ENCODE results near the gene NAGLU.

The NAGLU gene

DNA sequence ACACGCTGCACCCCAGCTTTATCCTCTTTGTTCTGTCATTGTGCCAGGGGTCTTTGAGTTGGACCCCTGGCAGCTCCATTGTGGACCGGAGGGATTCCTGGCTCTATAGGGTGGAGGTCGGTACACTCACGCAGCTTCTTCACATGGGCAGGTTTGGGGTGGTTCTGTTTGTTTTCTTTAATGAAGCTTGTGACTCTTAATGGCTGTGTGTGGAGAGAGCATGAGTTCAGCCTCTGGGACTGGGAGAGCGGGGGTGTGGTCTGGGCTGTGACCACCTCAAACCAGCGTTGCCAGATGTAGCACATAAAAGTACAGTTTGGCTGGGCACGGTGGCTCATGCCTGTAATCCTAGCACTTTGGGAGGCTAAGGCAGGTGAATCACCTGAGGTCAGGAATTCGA is 21.2 kb upstream of the NAGLU start:
- H3K4me1 ChIP-seq (ENCODE audit: insufficient read depth, low read length) = peaks cover 16% of the 10 kb centered on the region
- H3K36me3 ChIP-seq (ENCODE audit: insufficient read depth, low read length) = no peaks in the 10 kb centered on the region
- no peak overlapping the region for H3K9ac ChIP-seq (ENCODE audit: low read depth, low read length)
- no peaks in the 10 kb centered on the region for H3K9me3 ChIP-seq (ENCODE audit: control insufficient read depth, insufficient read depth, low read length)

- H3K9ac ChIP-seq (ENCODE audit: low read depth, low read length) = no peak overlapping the region
- no peaks in the 10 kb centered on the region for H3K36me3 ChIP-seq (ENCODE audit: insufficient read depth, low read length)
- H3K9me3 ChIP-seq (ENCODE audit: control insufficient read depth, insufficient read depth, low read length) = no peaks in the 10 kb centered on the region
- H3K4me1 ChIP-seq (ENCODE audit: insufficient read depth, low read length) = peaks cover 29% of the 10 kb centered on the region
Observed at GRCh38 chr17:42517516-42517915, 18.5 kb upstream of the NAGLU start.

DNA sequence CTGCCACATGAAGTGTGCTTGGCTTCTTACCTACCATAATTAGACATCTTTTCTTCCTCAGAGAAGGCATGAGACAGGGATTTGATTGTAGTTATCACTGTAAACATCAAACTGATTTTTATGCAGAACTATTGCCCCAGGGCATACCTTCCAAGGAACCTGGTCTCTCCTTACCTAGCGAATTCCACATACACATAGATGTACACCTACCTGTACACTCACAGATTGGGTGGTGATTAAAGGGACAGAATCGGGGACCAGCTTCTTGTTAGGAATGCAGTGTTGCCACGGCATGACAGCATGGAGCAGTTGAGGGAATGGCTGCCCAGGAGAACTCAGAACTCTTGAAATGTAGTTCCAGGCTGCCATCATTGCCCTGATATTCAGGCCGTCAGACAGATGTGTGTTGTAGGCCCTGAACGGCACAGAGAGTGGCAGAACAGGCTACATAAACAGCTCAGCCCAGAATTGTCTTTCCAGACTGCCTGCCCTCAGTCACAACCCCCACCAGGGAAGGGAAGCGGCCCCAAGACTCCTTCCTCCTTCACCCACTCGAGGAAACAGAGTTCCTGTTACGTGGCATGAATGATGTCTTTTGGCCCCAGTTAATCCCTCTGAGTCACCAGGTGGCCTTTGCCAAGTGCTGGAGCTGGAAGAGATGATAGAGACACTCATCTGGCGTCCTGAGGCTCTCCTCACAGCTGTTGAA is 17.8 kb upstream of the NAGLU start:
- H3K9ac ChIP-seq (ENCODE audit: low read depth, low read length) = no peak overlapping the region

GRCh38 chr17:42518755-42519545 is 17.1 kb upstream of the NAGLU start:
- H3K4me1 ChIP-seq (ENCODE audit: insufficient read depth, low read length) = peaks cover 29% of the 10 kb centered on the region
- no peaks in the 10 kb centered on the region for H3K36me3 ChIP-seq (ENCODE audit: insufficient read depth, low read length)
- no peaks in the 10 kb centered on the region for H3K9me3 ChIP-seq (ENCODE audit: control insufficient read depth, insufficient read depth, low read length)
- no peak overlapping the region for H3K9ac ChIP-seq (ENCODE audit: low read depth, low read length)

More for the DNA sequence above, 17.8 kb upstream of the NAGLU start:
- H3K9me3 ChIP-seq (ENCODE audit: control insufficient read depth, insufficient read depth, low read length) = no peaks in the 10 kb centered on the region
- H3K36me3 ChIP-seq (ENCODE audit: insufficient read depth, low read length) = no peaks in the 10 kb centered on the region
- H3K4me1 ChIP-seq (ENCODE audit: insufficient read depth, low read length) = peaks cover 29% of the 10 kb centered on the region

DNA sequence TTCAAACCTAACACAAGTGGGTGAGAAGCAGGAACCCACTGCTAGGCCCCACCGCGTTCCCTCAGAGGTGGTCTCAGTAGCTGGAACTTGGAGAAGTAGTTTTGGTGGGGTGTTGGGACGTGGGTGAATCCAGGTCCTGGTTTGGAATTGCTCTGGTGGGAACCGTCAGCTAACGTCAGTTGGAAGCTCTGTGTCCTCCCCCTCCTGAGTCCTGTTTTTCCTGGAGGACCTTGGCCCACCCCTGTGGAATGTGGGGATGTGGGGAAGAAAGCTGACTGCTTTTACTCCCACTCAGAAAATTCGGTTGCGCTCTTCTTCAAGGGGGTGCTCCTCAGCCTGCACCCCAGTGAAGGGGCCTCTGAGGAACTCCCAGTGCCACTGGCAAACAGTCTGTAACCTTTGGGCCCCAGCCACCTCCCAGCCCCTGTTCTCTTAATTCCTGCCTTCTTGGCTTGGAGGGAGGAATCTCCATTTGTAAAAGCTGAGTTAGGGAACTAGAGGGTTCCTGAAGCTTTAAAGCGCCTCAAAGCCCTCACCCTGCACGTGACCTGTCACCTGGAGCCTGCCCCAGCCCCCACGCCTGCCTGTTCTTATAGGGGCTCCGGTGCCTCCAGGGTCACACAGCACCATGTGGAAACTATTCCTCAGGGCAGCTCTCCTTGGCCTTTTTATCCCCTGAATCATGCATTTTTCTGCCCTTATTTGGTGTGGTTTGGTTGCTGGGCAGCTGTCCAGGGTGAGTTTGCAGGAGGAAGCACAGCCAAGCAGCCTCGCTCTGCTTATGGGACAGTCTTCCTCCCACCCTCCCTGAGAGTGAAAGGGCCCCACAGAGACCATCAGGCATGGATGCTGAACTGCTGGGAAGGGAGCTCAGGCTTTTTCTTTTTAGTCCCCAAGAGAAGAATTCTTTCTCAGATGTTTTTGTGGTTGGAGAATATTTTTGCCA is 16.2 kb upstream of the NAGLU start:
- Histone ChIP-seq H3K9me3 (ENCODE audit: control insufficient read depth, insufficient read depth, low read length) (no peaks in the 10 kb centered on the region), H3K36me3 (ENCODE audit: insufficient read depth, low read length) (no peaks in the 10 kb centered on the region), H3K9ac (ENCODE audit: low read depth, low read length) (peak overlapping the region; percentile 2; the same call in 1 of the 2 replicates), H3K4me1 (ENCODE audit: insufficient read depth, low read length) (peaks cover 29% of the 10 kb centered on the region)

- H3K36me3 ChIP-seq (ENCODE audit: insufficient read depth, low read length) = no peaks in the 10 kb centered on the region
- H3K9me3 ChIP-seq (ENCODE audit: control insufficient read depth, insufficient read depth, low read length) = no peaks in the 10 kb centered on the region
- H3K9ac ChIP-seq (ENCODE audit: low read depth, low read length) = no peak overlapping the region; the same call in 1 of the 2 replicates
- H3K4me1 ChIP-seq (ENCODE audit: insufficient read depth, low read length) = peaks cover 29% of the 10 kb centered on the region
Observed at GRCh38 chr17:42520540-42520951, 15.5 kb upstream of the NAGLU start.

- Histone ChIP-seq H3K36me3 (ENCODE audit: insufficient read depth, low read length) (no peaks in the 10 kb centered on the region), H3K4me1 (ENCODE audit: insufficient read depth, low read length) (peaks cover 29% of the 10 kb centered on the region)
Observed at GRCh38 chr17:42521036-42521435, 15.0 kb upstream of the NAGLU start.

GRCh38 chr17:42521666-42522262 is 14.3 kb upstream of the NAGLU start:
- Histone ChIP-seq H3K9ac (ENCODE audit: low read depth, low read length) (no peak overlapping the region), H3K4me1 (ENCODE audit: insufficient read depth, low read length) (peaks cover 29% of the 10 kb centered on the region)

More at GRCh38 chr17:42521036-42521435, 15.0 kb upstream of the NAGLU start:
- no peaks in the 10 kb centered on the region for H3K9me3 ChIP-seq (ENCODE audit: control insufficient read depth, insufficient read depth, low read length)
- H3K9ac ChIP-seq (ENCODE audit: low read depth, low read length) = no peak overlapping the region

DNA sequence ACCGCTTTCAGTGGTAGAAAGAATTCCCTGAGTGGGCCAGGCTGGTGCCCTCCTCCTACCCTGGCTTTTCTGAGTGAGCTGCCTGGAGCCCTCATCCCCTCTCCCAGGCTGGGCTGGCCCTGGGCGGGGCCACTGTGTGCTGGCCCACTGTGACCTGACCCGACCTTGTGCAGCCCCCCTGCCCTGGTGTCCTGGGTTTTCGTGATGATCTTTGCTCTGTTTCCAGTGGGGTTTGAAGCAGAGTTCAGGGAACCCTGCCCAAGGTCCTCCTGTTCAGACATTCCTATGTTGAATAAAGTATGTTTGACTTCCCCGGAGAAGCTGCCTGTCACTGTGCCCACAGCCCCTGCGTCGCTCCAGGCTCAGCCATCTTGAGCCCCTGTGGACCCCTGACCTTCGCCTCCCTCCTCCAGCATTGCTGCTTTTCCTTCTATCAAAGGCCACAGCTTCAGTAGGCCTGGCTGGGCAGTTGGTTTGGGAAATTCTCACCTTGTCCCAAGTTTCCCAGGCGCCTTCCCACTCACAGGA is 13.7 kb upstream of the NAGLU start:
- Histone ChIP-seq H3K36me3 (ENCODE audit: insufficient read depth, low read length) (no peaks in the 10 kb centered on the region), H3K9me3 (ENCODE audit: control insufficient read depth, insufficient read depth, low read length) (no peaks in the 10 kb centered on the region), H3K4me1 (ENCODE audit: insufficient read depth, low read length) (peaks cover 29% of the 10 kb centered on the region)

More at GRCh38 chr17:42521666-42522262, 14.3 kb upstream of the NAGLU start:
- H3K9me3 ChIP-seq (ENCODE audit: control insufficient read depth, insufficient read depth, low read length) = no peaks in the 10 kb centered on the region
- H3K36me3 ChIP-seq (ENCODE audit: insufficient read depth, low read length) = no peaks in the 10 kb centered on the region

DNA sequence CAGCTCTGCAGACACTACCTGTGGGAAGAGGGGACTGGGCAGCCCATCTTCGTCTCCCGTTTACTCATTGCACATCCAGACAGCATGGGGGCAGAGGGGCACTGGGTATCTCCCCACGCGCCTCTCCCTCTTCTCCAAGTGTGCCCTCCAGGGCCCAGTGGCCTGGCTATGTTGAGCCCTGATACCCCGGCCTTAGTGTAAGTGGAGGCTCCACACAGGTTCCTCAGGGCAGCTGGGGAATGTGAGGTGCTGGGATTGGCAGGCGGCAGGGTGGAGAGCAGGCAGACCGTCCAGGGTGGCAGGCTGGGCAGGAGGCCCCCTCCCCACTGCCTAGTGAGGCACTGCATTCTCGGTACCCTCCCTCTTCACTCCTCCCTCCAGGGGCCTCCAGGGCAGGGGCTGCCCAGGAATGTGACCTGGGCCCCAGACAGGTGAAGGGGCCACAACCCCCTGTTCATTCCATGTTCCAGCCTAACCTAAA is 13.2 kb upstream of the NAGLU start:
- no peaks in the 10 kb centered on the region for H3K9me3 ChIP-seq (ENCODE audit: control insufficient read depth, insufficient read depth, low read length)
- H3K36me3 ChIP-seq (ENCODE audit: insufficient read depth, low read length) = no peaks in the 10 kb centered on the region
- H3K4me1 ChIP-seq (ENCODE audit: insufficient read depth, low read length) = peaks cover 29% of the 10 kb centered on the region
- no peak overlapping the region for H3K9ac ChIP-seq (ENCODE audit: low read depth, low read length)

More for the DNA sequence above, 13.7 kb upstream of the NAGLU start:
- no peak overlapping the region for H3K9ac ChIP-seq (ENCODE audit: low read depth, low read length)

DNA sequence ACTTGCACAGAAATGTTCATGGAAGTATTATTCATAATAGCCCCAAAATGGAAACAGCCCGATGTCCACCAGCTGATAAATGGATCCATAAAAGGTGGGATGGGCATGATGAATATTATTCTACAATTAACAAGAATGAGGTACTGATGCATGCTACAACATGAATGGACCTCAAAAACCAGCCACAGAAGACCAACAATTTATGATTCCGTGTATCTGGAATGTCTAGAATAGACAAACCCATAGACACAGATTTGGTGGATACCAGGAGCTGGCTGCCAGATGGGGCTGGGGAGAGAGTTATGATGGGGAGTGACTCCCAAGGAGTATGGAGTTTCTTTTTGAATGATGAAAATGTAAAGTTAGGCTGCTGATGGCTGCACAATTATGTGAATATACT is 10.8 kb upstream of the NAGLU start:
- Histone ChIP-seq H3K9me3 (ENCODE audit: control insufficient read depth, insufficient read depth, low read length) (no peaks in the 10 kb centered on the region), H3K9ac (ENCODE audit: low read depth, low read length) (no peak overlapping the region), H3K4me1 (ENCODE audit: insufficient read depth, low read length) (peaks cover 14% of the 10 kb centered on the region; the same call in 1 of the 2 replicates), H3K36me3 (ENCODE audit: insufficient read depth, low read length) (no peaks in the 10 kb centered on the region)

DNA sequence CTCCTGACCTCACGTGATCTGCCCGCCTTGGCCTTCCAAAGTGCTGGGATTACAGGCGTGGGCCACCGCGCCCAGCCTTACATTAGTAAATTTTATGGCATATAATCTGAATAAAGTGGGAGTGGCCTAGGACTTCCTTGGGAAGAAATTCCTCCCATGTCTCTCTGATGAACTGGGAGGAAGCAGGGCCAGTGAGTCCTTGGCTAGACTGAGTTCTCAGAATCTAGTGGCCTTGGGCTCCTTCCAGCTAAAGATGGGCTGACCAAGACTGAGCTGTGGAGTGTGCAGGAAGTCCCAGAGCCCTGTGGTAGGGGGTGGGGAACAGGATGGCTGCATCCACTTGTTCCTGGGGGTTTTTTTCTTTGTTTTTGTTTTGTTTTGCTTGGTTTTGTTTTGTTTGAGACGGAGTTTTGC is 10.0 kb upstream of the NAGLU start:
- Histone ChIP-seq H3K9me3 (ENCODE audit: control insufficient read depth, insufficient read depth, low read length) (no peaks in the 10 kb centered on the region), H3K4me1 (ENCODE audit: insufficient read depth, low read length) (peaks cover 8% of the 10 kb centered on the region; the same call in 1 of the 2 replicates), H3K9ac (ENCODE audit: low read depth, low read length) (no peak overlapping the region), H3K36me3 (ENCODE audit: insufficient read depth, low read length) (no peaks in the 10 kb centered on the region)

DNA sequence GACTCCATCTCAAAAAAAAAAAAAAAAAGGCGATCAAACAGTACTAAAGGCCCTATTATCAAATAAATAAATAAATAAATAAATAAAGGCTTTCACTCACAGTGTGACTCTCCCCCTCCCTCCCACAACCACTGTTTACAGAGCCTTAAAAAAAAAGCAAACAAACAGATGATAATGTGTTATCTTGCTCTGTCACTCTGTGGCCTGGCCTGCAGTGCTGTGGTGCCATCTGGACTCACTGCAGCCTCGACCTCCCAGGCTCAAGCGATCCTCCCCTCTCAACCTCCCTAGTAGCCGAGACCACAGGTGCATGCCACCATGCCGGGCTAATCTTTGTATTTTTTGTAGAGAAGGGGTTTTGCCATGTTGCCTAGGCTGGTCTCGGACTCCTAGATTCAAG is 8.1 kb upstream of the NAGLU start:
- Histone ChIP-seq H3K36me3 (ENCODE audit: insufficient read depth, low read length) (no peaks in the 10 kb centered on the region), H3K4me1 (ENCODE audit: insufficient read depth, low read length) (peaks cover 8% of the 10 kb centered on the region; the same call in 1 of the 2 replicates), H3K9ac (ENCODE audit: low read depth, low read length) (no peak overlapping the region), H3K9me3 (ENCODE audit: control insufficient read depth, insufficient read depth, low read length) (no peaks in the 10 kb centered on the region)
